Kidney (tissue), 14 donors: ENCODE data around the gene NR2F6. TPM values are rescaled to one million over a fixed set of nuclear protein-coding genes. Genes with fewer than 3 reads are reported as not detected.

Experiments used
- DNase-seq, 5 donors: peaks; one replicate each; pipeline ENCODE4 v3.0.0-alpha.2; 2013 to 2020
- FAIRE-seq: peaks from 2 replicates; lab custom pipeline; 2012; peaks lifted over from hg19 to GRCh38; lab: Jason Lieb, UNC
- H3K27ac ChIP-seq, 2 donors: one replicate each; pipeline ENCODE4 v1.7.0; 2013; ENCODE audit warnings: low read depth in 2 of 2, low read length in 2 of 2, inconsistent platforms in 1 of 2
- H3K27me3 ChIP-seq: one replicate; pipeline ENCODE4 v1.7.1; 2013; ENCODE audit warnings: low read length, inconsistent platforms; ENCODE audit not compliant: control insufficient read depth, insufficient read depth
- H3K36me3 ChIP-seq, 3 donors: one replicate each; pipeline versions ENCODE4 v1.7.0 to v1.7.1; 2013; ENCODE audit warnings: low read length in 3 of 3, control low read depth in 1 of 3, inconsistent platforms in 1 of 3; ENCODE audit not compliant: insufficient read depth in 3 of 3, control insufficient read depth in 2 of 3
- H3K4me1 ChIP-seq, 3 donors: one replicate each; pipeline versions ENCODE4 v1.7.0 to v1.7.1; 2013; ENCODE audit warnings: low read length in 3 of 3, inconsistent platforms in 1 of 3, low read depth in 1 of 3; ENCODE audit not compliant: control insufficient read depth in 2 of 3, insufficient read depth in 2 of 3
- H3K4me3 ChIP-seq, 3 donors: one replicate each; pipeline versions ENCODE4 v1.7.0 to v1.8.1; 2013; ENCODE audit warnings: low read length in 3 of 3, control low read depth in 1 of 3, inconsistent platforms in 1 of 3
- H3K9ac ChIP-seq, 3 donors: one replicate each; pipeline versions ENCODE4 v1.7.0 to v1.7.1; 2013; ENCODE audit warnings: low read length in 3 of 3, control low read depth in 1 of 3, inconsistent platforms in 1 of 3
- H3K9me3 ChIP-seq, 3 donors: one replicate each; pipeline versions ENCODE4 v1.7.0 to v1.7.1; 2013; ENCODE audit warnings: low read length in 3 of 3, control low read depth in 1 of 3, inconsistent platforms in 1 of 3; ENCODE audit not compliant: control insufficient read depth in 2 of 3, insufficient read depth in 1 of 3
- intact Hi-C: fragments of 100-400 bp; cut with DNase I; formaldehyde crosslinking; loops from one replicate; pipeline ENCODE4 v1.11.1; 2022
- polyA plus RNA-seq: library from polyadenylated mRNA; stranded (reverse); fragments of 350-450 nt; fragmentation: Illumina TruSeq; extraction: RNeasy Lipid Tissue Mini Kit (QIAGEN cat#74804); gene quantifications from one replicate; pipeline ENCODE4 v1.2.3, GENCODE V29; 2014; ENCODE audit warnings: low read depth, low replicate concordance; ENCODE audit not compliant: insufficient read depth
- total RNA-seq: library from RNA; stranded (reverse); fragmentation: NEBNext Ultra II Directional; extraction: Animal tissue kit (Norgen Biotek cat#: 25700); gene quantifications from one replicate; pipeline ENCODE4 v1.2.1, GENCODE V29; 2021
- TF ChIP-seq, protein P1 (sequence below): IDR thresholded peaks from 3 replicates; pipeline ENCODE4 v1.5.1; 2012; ENCODE audit warnings: mild to moderate bottlenecking, moderate library complexity, borderline replicate concordance; ENCODE audit not compliant: insufficient read depth; ENCODE audit errors: extremely low read depth
- donor health status: control.
- donor health status: control.
- donor health status: control.
- donor health status: control.
- donor health status: control.
- donor health status: DM: yes; HTN: yes; CAD: no.
- donor health status: Normal renal cell carcinoma (clear cell type).

Gene NR2F6
- total and polyA plus RNA-seq, 2 donors from 2014 or later: 46.8 to 60.2 TPM

DNA sequence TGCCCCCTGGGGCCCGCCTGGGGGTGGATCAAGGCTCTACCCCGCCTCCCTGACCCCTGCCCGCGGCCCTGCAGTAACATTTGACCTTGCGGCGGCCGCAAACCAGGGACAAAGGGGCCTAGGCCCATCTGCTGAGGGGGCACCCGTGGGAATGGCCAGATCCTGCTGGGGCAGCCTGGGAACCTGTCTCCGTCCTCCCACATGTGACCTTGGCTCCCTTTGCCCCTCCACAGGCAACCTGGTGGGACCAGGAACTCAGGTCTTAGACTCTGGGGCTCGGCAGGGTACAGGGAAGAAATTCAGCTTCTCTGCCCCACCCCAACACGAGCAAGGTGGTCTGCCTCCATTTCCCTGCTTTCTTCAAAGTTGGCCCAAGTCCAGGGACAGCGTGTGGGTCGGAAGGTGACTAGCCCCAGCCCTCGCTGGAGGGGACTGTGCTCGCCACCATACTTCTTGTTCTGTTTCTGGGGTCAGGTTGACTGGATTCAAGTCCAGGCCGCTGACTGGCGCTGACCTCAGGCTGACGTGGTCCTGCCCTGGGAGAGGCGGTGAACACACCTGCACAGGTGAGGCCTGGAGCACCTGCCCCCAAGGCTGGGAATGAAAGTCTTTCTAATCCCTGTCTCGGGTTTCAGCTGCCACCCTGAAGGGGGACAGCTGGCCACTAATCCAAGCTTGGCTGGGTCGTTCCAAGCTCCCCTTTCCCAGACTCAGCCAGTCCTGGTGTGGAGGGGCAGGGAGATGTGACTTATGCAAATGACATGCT, 2.5 kb upstream of the NR2F6 start:
- Histone ChIP-seq H3K9me3 (no peaks in the 10 kb centered on the region), H3K27me3 (no peaks in the 10 kb centered on the region), H3K4me3 (no peak overlapping the region), H3K4me1 (peaks cover 2 to 19% (median 14%) of the 10 kb centered on the region in 3 donors), H3K9ac (peak overlapping the region in 1 of 3 donors; percentile 30), H3K27ac (peak overlapping the region in 1 of 2 donors; percentile 43), H3K36me3 (no peaks in the 10 kb centered on the region)
- DNase-seq (peak in 4 of 5 donors; percentile 67 to 80 (median 76)), FAIRE-seq (no peak)
- intact Hi-C loops: no loop called here
- TF ChIP-seq, protein P1, sequence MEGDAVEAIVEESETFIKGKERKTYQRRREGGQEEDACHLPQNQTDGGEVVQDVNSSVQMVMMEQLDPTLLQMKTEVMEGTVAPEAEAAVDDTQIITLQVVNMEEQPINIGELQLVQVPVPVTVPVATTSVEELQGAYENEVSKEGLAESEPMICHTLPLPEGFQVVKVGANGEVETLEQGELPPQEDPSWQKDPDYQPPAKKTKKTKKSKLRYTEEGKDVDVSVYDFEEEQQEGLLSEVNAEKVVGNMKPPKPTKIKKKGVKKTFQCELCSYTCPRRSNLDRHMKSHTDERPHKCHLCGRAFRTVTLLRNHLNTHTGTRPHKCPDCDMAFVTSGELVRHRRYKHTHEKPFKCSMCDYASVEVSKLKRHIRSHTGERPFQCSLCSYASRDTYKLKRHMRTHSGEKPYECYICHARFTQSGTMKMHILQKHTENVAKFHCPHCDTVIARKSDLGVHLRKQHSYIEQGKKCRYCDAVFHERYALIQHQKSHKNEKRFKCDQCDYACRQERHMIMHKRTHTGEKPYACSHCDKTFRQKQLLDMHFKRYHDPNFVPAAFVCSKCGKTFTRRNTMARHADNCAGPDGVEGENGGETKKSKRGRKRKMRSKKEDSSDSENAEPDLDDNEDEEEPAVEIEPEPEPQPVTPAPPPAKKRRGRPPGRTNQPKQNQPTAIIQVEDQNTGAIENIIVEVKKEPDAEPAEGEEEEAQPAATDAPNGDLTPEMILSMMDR: no peak

DNA sequence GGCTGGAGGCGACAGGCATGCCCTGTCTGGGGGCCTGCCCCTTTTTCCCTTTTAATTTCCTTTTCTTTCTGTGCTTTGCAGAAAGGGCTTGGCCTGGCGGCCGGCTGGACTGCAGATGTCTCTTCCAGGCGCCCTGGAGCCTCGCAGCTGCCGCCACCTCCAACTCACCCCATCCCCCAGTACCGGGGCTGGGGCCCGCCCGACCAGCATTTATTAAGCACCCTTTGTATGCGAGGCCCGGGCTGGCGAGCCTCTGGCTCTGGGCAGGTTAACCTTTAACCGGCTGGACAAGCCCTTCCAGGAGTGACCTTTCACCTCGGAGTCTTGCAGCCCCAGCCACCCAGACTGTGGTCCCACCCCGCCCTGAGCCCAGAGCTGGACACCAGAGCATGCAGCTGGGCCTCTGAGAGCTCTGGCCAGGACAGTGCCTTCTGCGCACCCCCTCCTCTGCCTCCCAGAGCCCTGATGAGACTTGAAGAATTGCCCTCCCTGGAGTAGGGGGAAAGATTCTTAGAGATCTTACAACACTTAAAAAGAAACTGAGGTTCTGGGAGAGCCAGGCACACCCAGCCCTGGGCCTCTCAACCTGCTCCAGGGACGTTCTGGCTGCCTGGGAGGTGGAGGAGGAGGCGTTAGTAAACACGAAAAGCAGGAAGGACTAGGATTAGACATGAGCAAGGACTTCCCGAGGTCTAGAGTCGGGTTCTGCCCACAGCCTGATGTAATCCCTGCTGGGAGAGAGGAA, 1.1 kb upstream of the NR2F6 start:
- H3K27me3 ChIP-seq: no peaks in the 10 kb centered on the region
- H3K4me1 ChIP-seq: peaks cover 2 to 28% (median 25%) of the 10 kb centered on the region in 3 donors
- TF ChIP-seq, protein P1: no peak
- peak overlapping the region in 2 of 3 donors; percentile 16 to 65 for H3K4me3 ChIP-seq
- peak overlapping the region; percentile 75 to 87 for H3K27ac ChIP-seq
- no peaks in the 10 kb centered on the region for H3K36me3 ChIP-seq
- H3K9me3 ChIP-seq: no peaks in the 10 kb centered on the region
- no peak for FAIRE-seq
- peak in 1 of 5 donors; percentile 84 for DNase-seq
- intact Hi-C loops: no loop called here
- peak overlapping the region in 2 of 3 donors; percentile 16 to 26 for H3K9ac ChIP-seq

DNA sequence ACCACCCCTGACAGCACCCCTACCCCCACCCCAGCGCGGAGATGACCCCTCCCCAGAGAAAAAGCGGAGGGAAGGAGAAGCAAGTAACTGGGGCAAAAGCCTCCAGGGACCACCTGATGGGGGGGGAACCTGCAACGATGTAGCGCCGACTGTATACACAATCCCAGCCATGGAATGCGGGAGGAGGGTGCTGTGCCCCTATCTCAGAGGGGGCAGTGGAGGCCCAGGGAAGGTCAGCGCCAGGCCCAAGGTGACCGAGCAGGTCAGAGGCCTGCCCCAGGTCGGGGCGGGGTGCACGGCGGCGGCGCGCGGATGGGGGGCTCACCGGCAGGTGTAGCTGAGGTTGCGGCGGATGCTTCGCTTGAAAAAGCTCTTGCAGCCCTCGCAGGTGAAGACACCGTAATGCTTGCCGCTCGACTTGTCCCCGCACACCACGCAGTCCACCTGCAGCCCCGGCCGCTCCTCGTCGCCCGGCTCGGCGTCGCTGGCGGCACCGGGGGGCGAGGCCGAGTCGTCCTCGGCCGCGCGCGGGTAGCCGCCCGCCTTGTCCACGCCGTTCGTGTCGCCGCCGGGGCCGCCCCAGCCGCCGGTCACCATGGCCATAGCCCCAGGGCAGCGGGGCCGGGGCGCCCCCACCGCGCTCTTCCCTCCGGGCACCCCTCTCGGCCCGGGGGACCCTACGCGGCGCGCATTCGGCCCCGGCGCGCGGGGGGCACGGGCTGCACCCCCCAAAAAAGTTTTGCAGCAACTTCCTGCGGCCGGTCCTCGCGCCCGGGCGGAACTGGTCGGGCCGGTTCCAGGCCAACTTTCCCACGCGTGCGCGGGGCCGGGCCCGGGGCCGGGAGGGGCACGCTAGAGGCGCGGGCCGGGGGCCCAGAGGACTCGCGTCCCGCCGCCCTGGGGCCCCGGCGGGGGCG, 843 bp downstream of the NR2F6 start:
- H3K27ac ChIP-seq: peak overlapping the region; percentile 87 to 88
- intact Hi-C loops: no loop called here
- H3K36me3 ChIP-seq: peaks cover 0 to 6% (median 0%) of the 10 kb centered on the region in 3 donors
- TF ChIP-seq, protein P1: no peak
- DNase-seq (peak in 2 of 5 donors; percentile 60 to 76), FAIRE-seq (no peak)
- H3K9me3 ChIP-seq: no peaks in the 10 kb centered on the region
- peak overlapping the region; percentile 69 to 86 (median 82) for H3K4me3 ChIP-seq
- H3K27me3 ChIP-seq: no peaks in the 10 kb centered on the region
- H3K4me1 ChIP-seq: peaks cover 2 to 30% (median 28%) of the 10 kb centered on the region in 3 donors
- peak overlapping the region; percentile 42 to 81 (median 69) for H3K9ac ChIP-seq
